ENCODE data around the gene GREB1L.

The GREB1L gene

GRCh38 chr18:21433436-21433835, 191.4 kb downstream of the GREB1L start:
- H3K4me2 ChIP-seq (ENCODE audit: insufficient read depth, low read length, poor library complexity, severe bottlenecking): no peak overlapping the region
- peaks cover 6 to 74% of the 10 kb centered on the region in 2 donors for H3K36me3 ChIP-seq (replicated peaks in 1 of 2; ENCODE audit: control insufficient read depth in 2 of 2, insufficient read depth in 2 of 2, low read length in 2 of 2)
- no peaks in the 10 kb centered on the region for H3K79me1 ChIP-seq (ENCODE audit: low read depth, low read length)
- H3K4me1 ChIP-seq (ENCODE audit: control insufficient read depth in 2 of 2, insufficient read depth in 1 of 2, low read depth in 1 of 2, low read length in 2 of 2): no peaks in the 10 kb centered on the region
- no peak overlapping the region for H3K18ac ChIP-seq (ENCODE audit: low read length)
- no peak overlapping the region for H3K9ac ChIP-seq (ENCODE audit: low read depth, low read length, poor library complexity)
- H2BK15ac ChIP-seq (ENCODE audit: low read length): no peak overlapping the region
- no peak overlapping the region for H3K4ac ChIP-seq (ENCODE audit: low read length)
- no peak overlapping the region for H4K8ac ChIP-seq (ENCODE audit: low read depth, low read length)
- no peak overlapping the region for H2BK120ac ChIP-seq (ENCODE audit: low read depth, low read length)
- no peaks in the 10 kb centered on the region for H3K9me3 ChIP-seq (replicated peaks in 1 of 2; ENCODE audit: control insufficient read depth in 2 of 2, insufficient read depth in 1 of 2, low read depth in 1 of 2, low read length in 2 of 2)
- H2AFZ ChIP-seq (ENCODE audit: low read length): no peak overlapping the region
- H4K91ac ChIP-seq (ENCODE audit: low read depth, low read length, poor library complexity): no peak overlapping the region
- no peak overlapping the region for H3K4me3 ChIP-seq (ENCODE audit: low read length in 2 of 2)
- H2BK5ac ChIP-seq (ENCODE audit: low read length): no peak overlapping the region
- no peak overlapping the region for H3K23ac ChIP-seq (ENCODE audit: low read depth, low read length, poor library complexity)
- no CpG with 5 or more reads among the region's 1 CpG for WGBS, 2 donors (ENCODE audit: extremely low coverage in 2 of 2, insufficient read length in 2 of 2, insufficient replicate concordance in 1 of 2)
- no peak overlapping the region for H3K14ac ChIP-seq (ENCODE audit: low read length)
- H3K27ac ChIP-seq (replicated peaks; ENCODE audit: low read length): no peak overlapping the region
- no peak for DNase-seq (ENCODE audit: low spot score)
- no peak overlapping the region for H2BK12ac ChIP-seq (ENCODE audit: low read length)
- H3K27me3 ChIP-seq (ENCODE audit: control insufficient read depth in 3 of 3, insufficient read depth in 3 of 3, low read depth in 1 of 3, low read length in 3 of 3): no peaks in the 10 kb centered on the region
- no peak overlapping the region for H2AK5ac ChIP-seq (ENCODE audit: low read depth, low read length)

- H3K4me1 ChIP-seq (ENCODE audit: control insufficient read depth in 2 of 2, insufficient read depth in 1 of 2, low read depth in 1 of 2, low read length in 2 of 2): no peaks in the 10 kb centered on the region
- H2BK15ac ChIP-seq (ENCODE audit: low read length): no peak overlapping the region
- no peaks in the 10 kb centered on the region for H3K79me1 ChIP-seq (ENCODE audit: low read depth, low read length)
- no peak overlapping the region for H2BK5ac ChIP-seq (ENCODE audit: low read length)
- H4K8ac ChIP-seq (ENCODE audit: low read depth, low read length): no peak overlapping the region
- H2AFZ ChIP-seq (ENCODE audit: low read length): no peak overlapping the region
- H3K23ac ChIP-seq (ENCODE audit: low read depth, low read length, poor library complexity): no peak overlapping the region
- no peak overlapping the region for H2BK12ac ChIP-seq (ENCODE audit: low read length)
- H2AK5ac ChIP-seq (ENCODE audit: low read depth, low read length): no peak overlapping the region
- no peak overlapping the region for H3K14ac ChIP-seq (ENCODE audit: low read length)
- H3K27ac ChIP-seq (replicated peaks; ENCODE audit: low read length): no peak overlapping the region
- DNase-seq (ENCODE audit: low spot score): no peak
- no peaks in the 10 kb centered on the region for H3K27me3 ChIP-seq (ENCODE audit: control insufficient read depth in 3 of 3, insufficient read depth in 3 of 3, low read depth in 1 of 3, low read length in 3 of 3)
- no peaks in the 10 kb centered on the region for H3K9me3 ChIP-seq (replicated peaks in 1 of 2; ENCODE audit: control insufficient read depth in 2 of 2, insufficient read depth in 1 of 2, low read depth in 1 of 2, low read length in 2 of 2)
- no peak overlapping the region for H2BK120ac ChIP-seq (ENCODE audit: low read depth, low read length)
- no CpG with 5 or more reads among the region's 4 CpGs for WGBS, 2 donors (ENCODE audit: extremely low coverage in 2 of 2, insufficient read length in 2 of 2, insufficient replicate concordance in 1 of 2)
- H4K91ac ChIP-seq (ENCODE audit: low read depth, low read length, poor library complexity): no peak overlapping the region
- no peak overlapping the region for H3K4ac ChIP-seq (ENCODE audit: low read length)
- peaks cover 25 to 97% of the 10 kb centered on the region in 2 donors for H3K36me3 ChIP-seq (replicated peaks in 1 of 2; ENCODE audit: control insufficient read depth in 2 of 2, insufficient read depth in 2 of 2, low read length in 2 of 2)
- no peak overlapping the region for H3K9ac ChIP-seq (ENCODE audit: low read depth, low read length, poor library complexity)
- H3K4me3 ChIP-seq (ENCODE audit: low read length in 2 of 2): no peak overlapping the region
- H3K4me2 ChIP-seq (ENCODE audit: insufficient read depth, low read length, poor library complexity, severe bottlenecking): no peak overlapping the region
- H3K18ac ChIP-seq (ENCODE audit: low read length): no peak overlapping the region
Observed at GRCh38 chr18:21439431-21439846, 197.4 kb downstream of the GREB1L start.

- no peak overlapping the region for H3K18ac ChIP-seq (ENCODE audit: low read length)
- no peak overlapping the region for H3K4ac ChIP-seq (ENCODE audit: low read length)
- no peak overlapping the region for H3K23ac ChIP-seq (ENCODE audit: low read depth, low read length, poor library complexity)
- H3K9me3 ChIP-seq (replicated peaks in 1 of 2; ENCODE audit: control insufficient read depth in 2 of 2, insufficient read depth in 1 of 2, low read depth in 1 of 2, low read length in 2 of 2): no peaks in the 10 kb centered on the region
- no peaks in the 10 kb centered on the region for H3K79me1 ChIP-seq (ENCODE audit: low read depth, low read length)
- no peaks in the 10 kb centered on the region for H3K27me3 ChIP-seq (ENCODE audit: control insufficient read depth in 3 of 3, insufficient read depth in 3 of 3, low read depth in 1 of 3, low read length in 3 of 3)
- no peak overlapping the region for H2BK120ac ChIP-seq (ENCODE audit: low read depth, low read length)
- no peak overlapping the region for H4K91ac ChIP-seq (ENCODE audit: low read depth, low read length, poor library complexity)
- no CpG with 5 or more reads among the region's 3 CpGs for WGBS, 2 donors (ENCODE audit: extremely low coverage in 2 of 2, insufficient read length in 2 of 2, insufficient replicate concordance in 1 of 2)
- H3K27ac ChIP-seq (replicated peaks; ENCODE audit: low read length): no peak overlapping the region
- H3K14ac ChIP-seq (ENCODE audit: low read length): no peak overlapping the region
- peaks cover 26 to 96% of the 10 kb centered on the region in 2 donors for H3K36me3 ChIP-seq (replicated peaks in 1 of 2; ENCODE audit: control insufficient read depth in 2 of 2, insufficient read depth in 2 of 2, low read length in 2 of 2)
- H2AFZ ChIP-seq (ENCODE audit: low read length): no peak overlapping the region
- no peaks in the 10 kb centered on the region for H3K4me1 ChIP-seq (ENCODE audit: control insufficient read depth in 2 of 2, insufficient read depth in 1 of 2, low read depth in 1 of 2, low read length in 2 of 2)
- H3K4me2 ChIP-seq (ENCODE audit: insufficient read depth, low read length, poor library complexity, severe bottlenecking): no peak overlapping the region
- H2AK5ac ChIP-seq (ENCODE audit: low read depth, low read length): no peak overlapping the region
- no peak overlapping the region for H3K9ac ChIP-seq (ENCODE audit: low read depth, low read length, poor library complexity)
- H2BK12ac ChIP-seq (ENCODE audit: low read length): no peak overlapping the region
- no peak overlapping the region for H3K4me3 ChIP-seq (ENCODE audit: low read length in 2 of 2)
- DNase-seq (ENCODE audit: low spot score): no peak
- H2BK15ac ChIP-seq (ENCODE audit: low read length): no peak overlapping the region
- H4K8ac ChIP-seq (ENCODE audit: low read depth, low read length): no peak overlapping the region
- H2BK5ac ChIP-seq (ENCODE audit: low read length): no peak overlapping the region
Observed at GRCh38 chr18:21441670-21442069, 199.6 kb downstream of the GREB1L start.

GRCh38 chr18:21443776-21444464, 201.9 kb downstream of the GREB1L start:
- Histone ChIP-seq H4K8ac (ENCODE audit: low read depth, low read length) (no peak overlapping the region), H3K23ac (ENCODE audit: low read depth, low read length, poor library complexity) (no peak overlapping the region), H2BK5ac (ENCODE audit: low read length) (no peak overlapping the region), H3K4me3 (ENCODE audit: low read length in 2 of 2) (no peak overlapping the region), H4K91ac (ENCODE audit: low read depth, low read length, poor library complexity) (no peak overlapping the region), H3K9ac (ENCODE audit: low read depth, low read length, poor library complexity) (no peak overlapping the region), H3K4me1 (ENCODE audit: control insufficient read depth in 2 of 2, insufficient read depth in 1 of 2, low read depth in 1 of 2, low read length in 2 of 2) (no peaks in the 10 kb centered on the region), H3K14ac (ENCODE audit: low read length) (no peak overlapping the region), H2BK12ac (ENCODE audit: low read length) (no peak overlapping the region), H3K9me3 (replicated peaks in 1 of 2; ENCODE audit: control insufficient read depth in 2 of 2, insufficient read depth in 1 of 2, low read depth in 1 of 2, low read length in 2 of 2) (no peaks in the 10 kb centered on the region), H3K4ac (ENCODE audit: low read length) (no peak overlapping the region), H2AK5ac (ENCODE audit: low read depth, low read length) (no peak overlapping the region), H3K36me3 (replicated peaks in 1 of 2; ENCODE audit: control insufficient read depth in 2 of 2, insufficient read depth in 2 of 2, low read length in 2 of 2) (peaks cover 28 to 99% of the 10 kb centered on the region in 2 donors), H3K4me2 (ENCODE audit: insufficient read depth, low read length, poor library complexity, severe bottlenecking) (no peak overlapping the region), H2BK15ac (ENCODE audit: low read length) (no peak overlapping the region), H3K27ac (replicated peaks; ENCODE audit: low read length) (no peak overlapping the region), H3K18ac (ENCODE audit: low read length) (no peak overlapping the region), H2AFZ (ENCODE audit: low read length) (no peak overlapping the region), H3K79me1 (ENCODE audit: low read depth, low read length) (peaks cover 2% of the 10 kb centered on the region), H3K27me3 (ENCODE audit: control insufficient read depth in 3 of 3, insufficient read depth in 3 of 3, low read depth in 1 of 3, low read length in 3 of 3) (no peaks in the 10 kb centered on the region), H2BK120ac (ENCODE audit: low read depth, low read length) (no peak overlapping the region)
- DNase-seq (ENCODE audit: low spot score): no peak
- no CpG with 5 or more reads among the region's 9 CpGs for WGBS, 2 donors (ENCODE audit: extremely low coverage in 2 of 2, insufficient read length in 2 of 2, insufficient replicate concordance in 1 of 2)
